NCI-H1092 treated with DMSO at 0.1 percent for 48 hours (cell line): ENCODE results near the gene TBC1D32.
"Not testable (repeated sequence)": the region's sequence is repeated elsewhere in the genome, so short reads cannot be mapped to it uniquely, and the experiment has no call there.

Source experiments
- DNase-seq: peaks from one replicate; lab custom pipeline; 2025; lab: John Stamatoyannopoulos, UW

The TBC1D32 gene

DNA sequence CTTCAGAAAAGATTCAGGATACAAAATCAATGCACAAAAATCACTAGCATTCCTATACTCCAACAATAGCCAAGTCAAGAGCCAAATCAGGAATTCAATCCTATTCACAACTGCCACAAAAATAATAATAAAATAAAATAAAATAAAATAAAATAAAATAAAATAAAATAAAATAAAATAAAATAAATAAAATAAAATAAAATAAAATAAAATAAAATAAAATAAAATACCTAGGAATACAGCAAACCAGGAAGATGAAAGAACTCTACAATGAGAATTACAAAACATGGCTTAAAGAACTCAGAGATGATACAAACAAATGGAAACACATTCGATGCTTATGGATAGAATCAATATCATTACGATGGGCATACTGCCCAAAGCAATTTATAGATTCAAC is 120.9 kb downstream of the TBC1D32 start:
- DNase-seq = not testable (repeated sequence)

DNA sequence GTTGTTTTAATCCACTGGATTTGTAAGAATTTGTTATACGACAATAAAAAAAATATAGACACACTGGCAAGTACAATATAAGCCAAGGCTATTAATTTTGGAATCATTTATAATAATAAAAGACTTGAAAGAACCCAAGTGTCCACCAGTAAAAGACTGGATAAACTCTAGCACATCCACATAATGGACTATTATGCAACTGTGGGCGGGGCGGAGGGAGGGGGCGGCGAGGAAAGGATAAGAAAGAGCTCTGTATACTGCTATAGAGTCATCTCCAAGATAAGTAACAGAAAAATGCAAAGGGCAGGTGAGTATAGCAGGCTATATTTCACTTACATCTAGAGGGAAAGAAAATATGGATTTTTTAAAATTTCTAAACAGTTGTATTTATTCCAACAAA is 123.3 kb downstream of the TBC1D32 start:
- DNase-seq = no peak

DNA sequence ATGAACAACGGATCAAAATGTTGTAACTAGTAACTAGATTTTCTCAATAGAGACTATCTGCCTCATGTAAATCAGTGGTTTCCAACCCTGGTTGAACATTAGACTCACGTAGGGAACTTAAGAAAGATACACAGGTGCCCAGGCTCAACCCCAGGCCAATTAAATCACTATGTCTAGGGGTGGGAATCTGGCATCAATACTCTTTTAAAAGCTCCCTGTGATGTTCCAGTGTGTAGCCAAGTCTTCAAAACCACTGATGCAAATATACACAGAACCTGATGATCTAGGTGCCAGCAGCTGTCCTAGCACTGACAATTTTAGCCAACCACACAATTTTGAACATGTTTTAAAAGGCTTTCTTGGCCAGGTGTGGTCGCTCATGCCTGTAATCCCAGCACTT is 128.7 kb downstream of the TBC1D32 start:
- DNase-seq = no peak

DNA sequence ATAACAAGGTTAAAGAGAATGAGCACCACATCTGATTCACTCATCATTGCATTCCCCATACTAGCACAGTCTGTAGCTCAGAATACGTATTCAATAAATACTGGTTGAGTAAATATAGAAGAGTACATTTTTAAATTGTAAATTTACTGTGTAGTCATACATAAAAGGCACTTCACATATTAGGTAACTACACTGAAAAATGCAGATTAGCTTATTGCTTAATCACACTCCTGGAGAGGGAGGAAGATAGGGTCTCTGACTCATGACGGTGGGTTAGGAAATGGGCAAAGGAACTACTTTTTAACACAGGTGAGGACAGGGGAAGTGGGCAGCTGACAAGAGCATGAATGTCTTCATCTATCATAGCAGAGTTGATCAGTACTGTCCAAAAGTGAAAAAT is 133.2 kb downstream of the TBC1D32 start:
- DNase-seq = no peak

DNA sequence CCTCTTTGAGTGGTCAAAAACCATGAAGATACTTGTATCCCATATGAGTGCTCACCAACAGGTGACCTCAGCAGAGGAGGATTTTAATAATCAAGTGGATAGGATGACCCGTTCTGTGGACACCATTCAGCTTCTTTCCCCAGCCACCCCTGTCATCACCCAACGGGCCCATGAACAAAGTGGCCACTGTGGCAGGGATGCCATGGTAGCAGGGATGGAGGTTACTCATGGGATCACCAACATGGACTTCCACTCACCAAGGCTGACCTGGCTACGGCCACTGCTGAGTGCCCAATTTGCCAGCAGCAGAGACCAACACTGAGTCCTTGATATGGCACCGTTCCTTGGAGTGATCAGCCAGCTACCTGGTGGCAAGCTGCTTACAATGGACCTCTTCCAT is 138.2 kb downstream of the TBC1D32 start:
- not testable (repeated sequence) for DNase-seq

DNA sequence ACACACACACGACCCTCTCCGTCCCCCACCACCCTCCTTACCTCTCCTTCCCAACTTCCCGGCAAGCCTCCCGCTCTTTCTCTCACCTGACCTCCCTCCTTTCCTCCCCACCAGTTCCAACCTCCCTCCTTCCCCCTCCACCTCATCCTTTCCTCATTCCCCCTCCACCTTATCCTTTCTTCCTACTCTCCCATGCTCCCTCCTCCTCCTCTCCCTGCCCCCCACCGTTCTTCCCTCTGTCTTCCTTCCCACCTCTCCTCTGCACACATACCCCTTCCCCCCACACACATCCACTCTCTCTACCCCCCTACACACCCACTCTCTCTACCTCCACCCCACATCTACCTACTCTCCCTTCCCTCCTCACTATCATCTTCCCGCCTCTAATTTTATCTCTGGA is 144.2 kb downstream of the TBC1D32 start:
- DNase-seq = no peak

DNA sequence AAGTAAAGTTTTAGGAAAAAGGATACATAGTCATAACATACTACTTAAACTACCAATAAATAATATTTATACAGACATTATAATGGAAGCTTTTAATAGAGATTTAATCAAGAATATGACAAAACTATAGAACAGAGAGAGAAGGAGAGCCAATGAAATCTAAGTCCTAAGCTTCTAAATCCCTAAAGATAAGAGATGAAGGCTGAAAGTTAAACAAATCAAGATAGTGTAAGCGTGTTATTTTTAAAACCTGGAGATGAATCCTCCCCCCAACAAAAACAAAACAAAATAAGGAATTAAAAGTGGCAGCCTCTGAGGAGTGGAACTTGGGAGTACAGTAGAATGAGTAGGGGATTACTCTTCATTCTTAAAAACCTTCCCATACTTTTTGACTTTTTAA is 145.9 kb downstream of the TBC1D32 start:
- DNase-seq = no peak

DNA sequence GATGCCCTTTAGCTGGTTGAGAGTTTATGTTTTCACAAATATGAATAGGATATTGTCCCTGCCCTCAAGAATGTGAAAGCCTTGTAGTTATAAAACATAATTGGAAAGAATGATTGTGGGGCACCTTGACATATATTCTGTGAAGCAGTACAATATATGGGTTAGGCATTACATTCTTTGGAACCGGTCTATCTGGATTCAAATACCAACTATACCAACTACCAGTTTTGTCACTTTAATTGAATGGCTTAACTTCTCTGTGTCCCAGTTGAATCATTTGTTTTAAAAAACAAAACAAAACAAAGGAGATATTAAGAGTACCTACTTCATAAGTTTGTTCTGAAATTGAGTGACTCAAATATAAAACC is 146.5 kb downstream of the TBC1D32 start:
- DNase-seq = no peak

DNA sequence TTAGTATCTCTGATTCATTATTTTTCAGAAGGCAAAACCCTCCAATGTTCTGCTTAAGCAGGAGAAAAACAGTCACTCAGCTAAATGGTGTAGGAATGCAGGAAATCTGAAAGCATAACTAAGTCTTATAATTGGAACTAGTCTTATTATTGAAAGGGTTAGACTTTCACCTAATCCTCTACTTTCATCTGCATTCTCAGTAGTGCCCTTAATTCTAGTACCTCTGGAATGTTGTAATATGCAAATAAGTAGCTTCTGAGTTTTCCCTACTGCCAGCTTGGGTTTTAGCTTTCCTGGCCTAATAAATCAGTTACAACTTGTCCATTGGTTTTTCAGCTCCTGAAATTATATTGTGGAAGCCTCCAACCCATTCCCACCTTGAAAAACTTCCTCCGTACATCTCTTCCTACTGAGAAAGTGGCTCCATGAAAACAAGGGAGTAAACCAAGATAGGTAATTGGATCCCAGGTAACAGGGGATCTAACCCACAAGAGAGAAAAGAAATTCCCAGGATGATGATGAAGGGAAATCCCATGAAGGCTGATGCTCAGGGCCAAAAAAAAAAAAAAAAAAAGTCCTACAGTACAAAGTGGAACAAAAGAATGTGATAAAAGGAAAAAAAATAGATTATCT is 147.0 kb downstream of the TBC1D32 start:
- DNase-seq = no peak

DNA sequence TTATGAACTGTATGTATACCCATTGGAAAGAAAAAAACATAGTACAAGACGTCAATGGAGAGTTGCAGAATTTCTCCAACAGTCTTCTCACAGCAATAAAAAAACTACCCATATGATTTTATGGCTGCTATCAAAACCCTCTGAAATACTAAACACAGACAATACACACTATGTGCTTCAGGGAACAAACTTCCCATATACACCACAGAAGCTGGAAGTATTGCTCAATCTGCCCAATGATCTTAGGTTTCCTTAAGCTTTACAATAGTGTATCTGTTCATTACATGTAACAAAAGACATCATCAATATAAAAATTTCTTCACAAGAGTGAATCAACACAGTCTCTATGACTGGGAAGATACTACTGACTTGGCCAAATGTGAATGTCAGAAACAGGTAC is 150.5 kb downstream of the TBC1D32 start:
- no peak for DNase-seq

DNA sequence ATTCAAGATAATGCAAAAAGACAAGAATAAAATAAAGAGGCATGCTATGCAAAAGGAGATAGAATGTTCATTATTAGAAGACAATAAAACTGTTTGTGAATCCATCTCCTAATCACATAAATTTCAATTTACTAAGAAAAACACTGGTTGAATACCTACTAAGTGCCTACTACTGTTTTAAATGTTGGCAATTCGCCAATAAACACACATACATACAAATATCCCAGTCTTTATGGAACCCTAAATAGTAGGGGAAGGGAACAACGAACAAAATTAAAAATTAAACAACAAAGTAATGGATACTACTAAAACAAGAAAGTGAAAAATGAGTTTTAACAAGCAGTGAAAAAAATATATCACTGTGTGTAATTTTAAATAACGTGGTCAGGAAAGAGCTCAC is 158.5 kb downstream of the TBC1D32 start:
- DNase-seq = no peak

DNA sequence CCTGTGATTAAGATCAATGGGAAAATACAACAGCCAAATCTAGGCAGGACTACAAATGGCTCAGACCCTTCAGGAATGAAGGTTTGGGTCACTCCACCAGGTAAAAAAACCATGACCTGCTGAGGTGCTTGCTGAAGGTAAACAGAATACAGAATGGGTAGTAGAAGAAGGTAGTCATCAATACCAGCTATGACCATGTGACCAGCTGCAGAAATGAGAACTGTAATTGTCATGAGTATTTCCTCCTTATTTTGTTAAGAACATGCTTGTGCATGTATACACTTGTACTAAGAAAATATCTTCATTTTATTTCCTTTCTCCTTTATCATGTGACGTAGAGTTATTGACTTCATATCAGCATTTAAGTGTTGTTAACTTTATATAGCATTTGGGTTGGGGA is 161.8 kb downstream of the TBC1D32 start:
- DNase-seq = not testable (repeated sequence)

DNA sequence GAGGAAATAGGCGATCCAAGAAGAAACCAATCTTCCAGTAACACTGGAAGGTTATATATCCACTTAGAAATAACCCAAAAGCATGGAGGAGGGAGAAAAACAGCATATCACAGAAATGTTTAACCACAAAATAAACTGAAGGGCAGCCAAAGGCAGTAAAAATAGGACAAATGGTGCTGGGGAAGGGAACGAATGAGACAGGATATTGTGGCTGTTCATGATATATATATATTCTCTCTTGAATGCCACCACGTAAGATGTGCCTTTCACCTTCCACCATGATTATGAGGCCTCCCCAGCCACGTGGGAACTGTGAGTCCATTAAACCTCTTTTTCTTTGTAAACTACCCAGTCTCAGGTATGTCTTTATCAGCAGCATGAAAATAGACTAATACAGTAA is 162.4 kb downstream of the TBC1D32 start:
- no peak for DNase-seq

DNA sequence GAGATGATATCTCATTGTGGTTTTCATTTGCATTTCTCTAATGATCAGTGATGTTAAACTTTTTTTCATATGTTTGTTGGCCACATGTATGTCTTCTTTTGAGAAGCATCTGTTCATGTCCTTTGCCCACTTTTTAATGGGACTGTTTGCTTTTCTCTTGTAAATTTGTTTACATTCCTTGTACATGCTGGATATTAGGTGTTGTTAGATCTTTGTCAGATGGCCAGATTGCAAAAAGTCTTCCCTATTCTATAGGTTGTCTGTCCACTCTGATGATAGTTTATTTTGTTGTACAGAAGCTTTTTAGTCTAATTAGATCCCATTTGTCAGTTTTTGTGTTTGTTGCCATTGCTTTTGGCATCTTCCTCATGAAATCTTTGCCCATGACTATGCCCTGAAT is 172.4 kb downstream of the TBC1D32 start:
- no peak for DNase-seq

DNA sequence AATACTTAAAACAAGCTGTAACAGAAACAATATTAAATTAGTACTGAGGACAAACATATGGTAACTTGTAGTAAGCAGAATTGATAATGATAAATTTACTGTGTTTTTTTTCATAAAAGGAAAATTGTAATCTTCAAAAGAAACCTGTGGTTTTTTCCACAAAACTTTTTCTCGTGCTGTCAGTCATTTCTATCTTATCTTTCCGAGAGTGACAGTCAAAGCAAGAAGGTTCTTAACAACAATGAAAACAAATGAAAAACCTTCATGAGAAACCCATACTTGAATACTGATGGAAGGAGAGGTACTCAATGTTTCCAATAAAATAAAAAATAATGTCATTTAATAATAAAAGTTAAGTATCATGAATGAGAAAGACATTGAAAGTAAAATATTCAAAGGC is 174.0 kb downstream of the TBC1D32 start:
- DNase-seq = no peak

DNA sequence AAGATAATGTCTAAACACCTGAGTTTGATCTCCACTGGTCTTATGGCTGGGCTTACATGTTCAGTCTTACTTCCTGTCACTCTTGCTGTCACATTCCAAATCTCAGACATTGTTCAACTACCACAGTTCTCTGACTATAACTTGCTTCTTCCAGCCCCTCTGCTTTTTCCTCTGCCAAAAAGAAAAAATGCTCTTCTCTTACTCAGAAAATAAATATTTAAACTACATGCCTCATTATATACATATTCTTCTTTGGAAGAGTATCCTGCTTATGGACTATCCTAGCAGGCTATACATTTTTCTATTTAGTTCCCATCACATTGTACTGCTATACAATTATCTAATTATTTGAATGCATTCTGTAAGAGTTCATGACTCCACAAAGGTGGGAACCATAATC is 175.4 kb downstream of the TBC1D32 start:
- DNase-seq = no peak

DNA sequence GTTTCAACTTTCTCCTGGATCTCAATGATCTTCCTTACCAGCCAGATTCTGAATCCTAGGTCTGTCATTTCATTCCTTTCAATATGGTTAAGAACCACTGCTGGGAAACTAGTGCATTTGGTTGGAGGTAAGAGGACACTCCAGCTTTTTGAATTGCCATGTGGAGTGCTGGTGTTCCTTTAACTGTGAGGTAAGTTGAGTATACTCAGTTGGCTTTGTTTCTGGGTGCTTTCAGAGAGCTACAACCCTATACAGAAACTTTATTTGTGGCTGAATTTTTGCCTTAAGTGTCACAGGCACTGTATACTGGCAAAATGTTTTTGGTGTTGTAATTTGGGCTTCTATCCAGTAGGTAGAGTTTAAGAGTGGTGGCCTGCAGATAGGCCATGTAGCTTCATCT is 175.8 kb downstream of the TBC1D32 start:
- no peak for DNase-seq

DNA sequence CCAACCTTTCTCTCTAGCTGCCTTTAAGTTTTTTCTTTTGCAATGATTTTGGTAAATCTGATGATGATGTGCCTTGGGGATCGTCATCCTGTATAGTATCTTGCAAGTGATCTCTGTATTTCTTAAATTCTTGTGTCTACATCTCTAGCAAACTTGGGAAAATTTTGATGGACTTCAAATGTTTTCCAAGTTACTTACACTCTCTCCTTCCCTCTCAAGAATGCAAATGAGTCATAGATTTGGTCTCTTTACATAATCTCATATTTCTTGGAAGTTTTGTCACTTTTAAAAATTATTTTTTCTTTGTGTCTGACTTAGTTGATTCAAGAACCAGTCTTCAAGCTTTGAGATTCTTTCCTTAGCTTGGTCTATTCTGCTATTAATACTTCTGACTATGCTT is 176.4 kb downstream of the TBC1D32 start:
- no peak for DNase-seq

DNA sequence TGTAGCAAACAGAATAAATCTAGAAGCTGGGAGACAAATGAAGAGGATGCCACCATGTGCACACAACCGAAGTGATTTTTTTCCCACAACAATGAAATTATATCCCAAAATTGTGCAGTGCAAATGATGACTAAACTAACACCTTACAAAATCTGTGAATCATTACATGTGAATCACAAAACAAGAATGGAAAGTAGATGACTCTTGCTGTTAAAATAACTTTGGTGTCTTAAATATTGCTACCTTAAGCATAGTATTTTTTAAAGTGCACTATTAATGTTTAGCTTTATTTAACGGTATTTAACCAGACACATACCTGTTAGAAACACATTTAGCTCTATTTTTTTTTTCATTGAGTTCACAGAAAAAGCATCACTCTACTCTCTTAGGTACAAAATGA is 190.8 kb downstream of the TBC1D32 start:
- DNase-seq = no peak

DNA sequence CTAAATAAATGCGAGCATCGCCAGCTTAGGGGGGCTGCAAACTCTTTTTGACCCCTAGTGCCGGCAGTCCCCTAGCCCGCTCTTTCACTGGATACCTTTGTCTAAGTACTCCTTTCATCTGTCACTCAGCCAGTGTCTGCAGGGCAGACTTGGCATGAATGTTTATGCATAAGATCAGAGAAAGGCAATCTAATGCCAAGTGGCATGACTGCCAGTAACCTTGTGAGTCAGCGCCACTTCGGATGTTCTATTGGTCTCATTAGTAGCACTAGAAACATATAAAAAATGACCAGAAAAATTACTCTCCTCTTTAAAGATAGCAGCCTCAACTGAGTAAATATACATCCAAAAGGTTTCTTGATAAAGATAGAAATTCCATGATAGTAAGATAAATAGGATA is 192.2 kb downstream of the TBC1D32 start:
- no peak for DNase-seq

DNA sequence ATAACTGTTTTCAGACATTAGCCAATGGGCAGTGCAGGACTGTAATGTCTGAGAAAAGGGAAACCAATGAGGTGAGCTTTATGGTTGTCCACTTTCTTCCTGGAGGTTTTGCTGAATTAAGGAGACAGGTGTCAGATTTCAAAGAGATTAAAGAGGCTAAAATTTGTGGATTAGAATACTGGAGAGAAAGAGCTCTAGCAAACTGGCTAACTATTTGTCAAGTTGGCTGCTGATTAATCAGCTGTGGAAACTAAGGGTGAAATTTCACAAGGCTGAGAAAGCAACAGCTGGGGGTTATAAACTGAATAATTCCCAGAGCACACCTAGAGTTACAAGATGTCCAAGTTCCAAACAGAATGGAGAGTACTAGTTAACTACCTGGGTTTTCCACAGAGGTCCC is 198.9 kb downstream of the TBC1D32 start:
- DNase-seq = no peak

DNA sequence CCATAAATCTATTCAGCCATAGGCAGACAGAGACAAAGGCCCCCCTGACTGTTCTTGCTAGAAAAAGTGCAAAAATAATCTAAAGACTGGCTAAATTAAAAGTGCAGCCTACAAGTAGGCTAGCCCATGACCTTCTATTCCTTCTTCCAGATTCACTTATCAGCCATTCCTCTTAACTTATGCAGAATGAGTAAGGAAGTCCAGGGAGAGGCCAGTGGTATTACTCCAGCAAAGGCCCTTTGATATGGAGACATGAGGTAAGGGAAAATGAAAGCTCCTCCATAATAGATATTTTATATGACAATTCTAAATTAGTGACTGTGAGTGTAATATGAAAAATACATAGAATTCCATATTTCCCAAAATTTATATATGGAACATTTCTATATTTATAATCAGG is 199.4 kb downstream of the TBC1D32 start:
- DNase-seq = no peak

DNA sequence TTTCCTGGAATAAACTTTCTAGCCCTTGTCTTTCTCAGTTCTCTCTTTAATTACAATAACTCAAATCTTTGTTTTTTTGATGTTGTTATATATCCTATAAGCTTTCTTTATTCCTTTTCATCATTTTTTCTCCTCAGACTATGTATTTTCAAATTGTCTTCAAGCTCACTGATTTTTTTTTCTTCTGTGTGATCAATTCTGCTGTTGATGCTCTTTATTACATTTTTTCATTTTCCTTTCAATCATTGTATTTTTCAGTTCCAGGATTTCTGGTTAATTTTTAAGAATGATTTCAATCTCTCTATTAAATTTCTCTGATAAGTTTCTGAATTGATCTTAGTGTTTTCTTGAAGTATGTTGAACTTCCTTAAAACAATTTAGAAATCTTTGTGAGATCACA is 209.7 kb downstream of the TBC1D32 start:
- no peak for DNase-seq

DNA sequence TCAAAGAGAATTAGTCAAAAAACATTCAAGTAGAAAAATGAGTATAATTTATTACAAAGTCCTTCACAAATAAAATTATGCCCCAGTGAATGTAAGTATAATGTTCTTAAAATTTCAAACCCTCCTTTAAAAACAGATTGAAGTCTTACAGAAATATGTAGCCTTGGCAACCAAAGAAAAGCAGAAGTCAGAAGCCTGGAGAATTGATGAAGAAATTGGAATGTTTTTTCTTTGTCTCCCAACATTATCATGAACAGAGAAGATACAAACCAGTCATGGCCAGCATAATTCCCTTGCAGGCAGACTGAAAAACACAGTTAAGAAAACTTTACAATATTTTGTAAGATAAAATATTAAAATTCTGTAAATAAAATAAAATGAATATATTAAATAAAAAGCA is 221.9 kb downstream of the TBC1D32 start:
- no peak for DNase-seq

DNA sequence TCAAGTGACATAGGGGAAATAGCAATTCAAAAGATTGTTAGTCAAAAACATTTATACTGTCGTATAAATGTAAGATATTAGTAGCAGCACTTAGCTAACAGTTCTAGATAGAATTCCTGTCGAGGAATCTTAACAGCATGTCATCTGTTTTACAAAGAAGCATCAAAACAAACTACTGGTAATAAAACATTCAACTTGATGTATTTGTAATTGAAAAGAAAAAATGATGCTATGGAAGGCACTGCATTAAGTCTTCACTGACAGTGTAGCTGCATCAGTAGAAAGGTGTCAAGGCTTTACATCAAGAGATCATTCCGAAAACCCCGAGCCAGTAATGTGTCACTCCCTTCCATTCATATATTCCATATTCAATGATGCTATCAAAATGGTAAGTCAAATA is 223.5 kb downstream of the TBC1D32 start:
- no peak for DNase-seq
